OCI-LY1 (cell line): ENCODE measurements around the gene LTBP1.

Experiments
- CTCF ChIP-seq: fragments of 200-600 bp; sonication (generic), shearing (Covaris generic); IDR thresholded peaks from 2 replicates; pipeline ENCODE4 v1.5.1; 2017; ENCODE audit warnings: mild to moderate bottlenecking, antibody characterized with exemption, low read length, moderate library complexity, mixed read lengths
- EZH2 ChIP-seq: fragments of 200-600 bp; sonication (generic), shearing (Covaris generic); IDR thresholded peaks from 2 replicates; pipeline ENCODE4 v1.8.0; 2017; ENCODE audit warnings: borderline replicate concordance, mixed run types, mild to moderate bottlenecking, antibody characterized with exemption, low read length, moderate library complexity, mixed read lengths

GRCh38 chr2:32976409-32977063 is 29.8 kb downstream of the LTBP1 start:
- no peak for TF ChIP-seq CTCF
- TF ChIP-seq EZH2, result no peak
